ENCODE data around the gene EDARADD.

- TF ChIP-seq CTCF (IDR thresholded peaks at IDR 0.05) (no peak), REST (IDR thresholded peaks at IDR 0.05; ENCODE audit: insufficient read depth in 1 of 2, low read depth in 2 of 2, low read length in 1 of 2) (no peak), POLR2AphosphoS5 (IDR thresholded peaks at IDR 0.05; ENCODE audit: low read depth, low read length) (no peak)
Observed at GRCh38 chr1:236492378-236492777, 98.3 kb downstream of the EDARADD start.
